ENCODE measurements around the gene SIDT2.

Gene SIDT2

GRCh38 chr11:117222991-117223740, 44.6 kb downstream of the SIDT2 start:
- no peak for DNase-seq (ENCODE audit: low spot score)

GRCh38 chr11:117223741-117224689, 45.5 kb downstream of the SIDT2 start:
- DNase-seq (ENCODE audit: low spot score) = no peak

GRCh38 chr11:117225553-117226170, 47.1 kb downstream of the SIDT2 start:
- no peak for DNase-seq (ENCODE audit: low spot score)

- DNase-seq (ENCODE audit: low spot score) = peak; percentile 70
These were observed 48.1 kb downstream of the SIDT2 start for GRCh38 chr11:117226388-117227385.

GRCh38 chr11:117228091-117228490, 49.5 kb downstream of the SIDT2 start:
- no peak for DNase-seq (ENCODE audit: low spot score)

GRCh38 chr11:117229411-117229810, 50.9 kb downstream of the SIDT2 start:
- no peak for DNase-seq (ENCODE audit: low spot score)

- no peak for DNase-seq (ENCODE audit: low spot score)
These were observed 51.4 kb downstream of the SIDT2 start for GRCh38 chr11:117229931-117230285.

GRCh38 chr11:117230286-117230961, 51.9 kb downstream of the SIDT2 start:
- peak; percentile 68 for DNase-seq (ENCODE audit: low spot score)

- no peak for DNase-seq (ENCODE audit: low spot score)
These were observed 52.7 kb downstream of the SIDT2 start for GRCh38 chr11:117230999-117231841.

GRCh38 chr11:117231842-117232091, 53.2 kb downstream of the SIDT2 start, which contains the start of gene PCSK7:
Gene PCSK7, minus strand, starts transcription at chr11:117232073. Its CDS starts 2,229 bp downstream, at chr11:117229844.
- no peak for DNase-seq (ENCODE audit: low spot score)

GRCh38 chr11:117232092-117232878, 53.7 kb downstream of the SIDT2 start, which contains the start of gene RNF214:
Gene RNF214, plus strand, starts transcription at chr11:117232671. Its CDS starts 1,602 bp downstream, at chr11:117234273.
- DNase-seq (ENCODE audit: low spot score) = peak; percentile 77

GRCh38 chr11:117232911-117233409, 54.4 kb downstream of the SIDT2 start:
- DNase-seq (ENCODE audit: low spot score) = no peak

GRCh38 chr11:117238221-117238620, 59.7 kb downstream of the SIDT2 start:
- no peak for DNase-seq (ENCODE audit: low spot score)

GRCh38 chr11:117239295-117239694, 60.8 kb downstream of the SIDT2 start:
- DNase-seq (ENCODE audit: low spot score) = no peak

Data from CD4-positive, alpha-beta T cell treated with Interleukin-6 at 100 ng/mL for 8 hours (primary cell).